Stimulated activated CD4-positive, alpha-beta T cell treated with anti-CD3 and anti-CD28 coated beads, TNF-alpha, amount 100 ng/mL, for 24 hours (primary cell): ENCODE data around the gene SLC44A1.
A peak's percentile ranks its signal among the peaks of the same experiment; 100 is the strongest.

ENCODE experiments used
- DNase-seq, 3 experiments: peaks; one replicate each; pipeline ENCODE4 v3.0.0-alpha.2; 2020; ENCODE audit warnings: low read depth in 3 of 3

SLC44A1 gene

DNA sequence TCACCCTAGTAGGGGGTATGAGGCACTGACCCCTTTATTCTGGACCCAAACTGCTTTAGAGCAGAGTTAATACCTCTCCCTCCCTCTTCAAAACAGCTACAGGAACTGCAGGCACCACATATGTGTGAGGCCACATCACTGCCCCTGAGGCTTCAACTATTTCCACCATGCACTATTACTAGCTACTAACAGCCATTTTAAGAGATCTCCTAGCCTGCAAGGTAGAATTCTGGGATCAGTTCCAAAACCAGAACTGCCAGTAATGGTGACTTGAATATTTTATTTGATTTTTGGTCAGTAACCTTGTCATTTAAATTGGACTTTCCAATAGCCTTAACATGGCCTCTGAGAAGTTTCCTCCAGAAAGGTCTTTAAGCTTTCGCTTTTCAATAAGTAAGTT, 148.1 kb downstream of the SLC44A1 start:
- DNase-seq: no peak

DNA sequence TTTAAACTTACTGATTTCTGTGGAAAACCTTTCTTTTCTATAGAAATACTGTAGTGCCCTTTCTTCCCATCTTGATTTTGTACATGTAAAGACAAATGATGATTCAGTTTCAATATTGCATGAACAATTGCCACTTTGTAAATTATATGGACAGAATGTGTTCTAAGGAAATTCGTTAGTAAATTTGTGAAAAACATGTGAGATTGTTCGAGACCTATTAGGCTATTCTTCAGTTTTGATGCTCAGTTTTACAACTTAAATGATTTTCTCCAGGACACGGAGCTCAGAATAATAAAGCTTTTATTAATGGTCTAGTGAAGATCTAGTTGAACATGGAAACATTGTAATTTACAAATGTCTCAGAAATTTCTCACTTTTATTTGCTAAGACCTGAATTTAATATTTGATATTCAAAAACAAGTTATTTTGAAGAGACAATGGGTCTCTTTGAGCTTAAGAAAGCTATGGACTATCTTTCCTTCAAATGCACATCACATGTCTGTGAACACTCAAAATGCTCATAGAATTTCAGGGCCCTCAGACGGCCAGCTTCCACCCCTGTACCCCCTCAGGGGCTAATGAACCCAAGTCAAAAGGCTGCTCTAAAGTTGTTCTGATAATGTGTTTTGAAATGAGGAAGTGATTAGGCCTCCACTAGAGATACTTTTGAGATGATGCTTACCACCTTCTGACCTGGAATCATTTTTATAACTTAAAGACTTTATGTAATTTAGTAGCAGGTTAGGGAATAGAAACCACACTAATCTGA, 149.3 kb downstream of the SLC44A1 start:
- DNase-seq: no peak

DNA sequence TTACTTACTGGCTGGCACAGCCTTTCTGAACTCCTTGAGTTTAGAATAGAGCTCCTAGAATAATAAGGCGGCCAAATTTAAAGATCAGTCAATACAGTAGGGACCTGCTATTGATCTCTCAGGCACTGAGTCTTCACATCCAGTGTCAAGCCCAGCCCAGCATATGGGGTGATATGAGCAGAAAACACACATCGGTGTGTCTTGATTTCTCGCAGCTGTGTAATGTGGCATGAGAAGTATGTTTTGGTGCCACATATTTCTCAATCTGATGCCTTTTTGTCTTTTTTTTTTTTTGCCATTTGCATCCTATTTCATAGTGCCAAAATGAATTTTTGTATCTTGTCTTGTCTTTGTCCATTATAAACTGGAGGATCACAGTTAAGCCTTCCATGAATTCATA, 152.0 kb downstream of the SLC44A1 start:
- DNase-seq: no peak

DNA sequence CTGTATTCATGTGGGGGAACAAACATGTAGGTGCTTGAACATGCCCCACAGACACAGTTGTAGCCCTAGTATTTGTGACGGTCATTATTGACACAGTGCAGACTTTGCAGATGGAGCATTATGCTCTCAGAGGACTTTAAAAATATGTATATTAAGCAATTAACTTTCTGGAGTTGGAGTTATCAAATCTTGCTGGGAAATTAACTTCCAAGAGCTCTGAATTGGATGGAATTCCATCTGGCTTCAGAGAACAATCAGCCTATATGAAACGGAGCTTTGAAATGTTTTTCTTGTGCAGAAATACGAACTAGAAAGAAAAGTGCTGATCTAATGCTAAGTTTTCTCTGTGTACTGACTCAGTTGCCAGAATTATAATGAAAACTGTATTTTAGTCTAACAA, 152.4 kb downstream of the SLC44A1 start:
- no peak for DNase-seq

- no peak for DNase-seq
These were observed 154.7 kb downstream of the SLC44A1 start for GRCh38 chr9:105399117-105399516.

DNA sequence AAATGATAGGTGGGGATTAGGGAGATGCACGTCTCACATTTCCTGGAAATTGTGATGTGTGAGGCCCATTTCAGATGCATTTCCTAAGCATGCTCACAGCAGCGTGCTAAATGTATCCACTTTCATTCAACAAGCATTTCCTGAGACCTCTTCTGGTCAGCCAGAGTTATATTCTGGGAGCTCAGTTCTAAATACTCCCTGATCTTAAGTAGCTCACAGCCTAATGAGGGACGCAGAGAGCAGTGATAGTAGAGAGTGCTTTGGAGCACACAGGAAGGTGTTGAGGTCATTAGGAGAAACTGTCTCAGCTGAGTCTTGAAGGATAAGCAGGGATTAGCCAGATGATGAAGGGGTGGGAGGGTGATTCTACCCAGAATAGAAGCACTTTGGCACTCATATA, 157.2 kb downstream of the SLC44A1 start:
- DNase-seq: no peak

- no peak for DNase-seq
These were observed 159.2 kb downstream of the SLC44A1 start for GRCh38 chr9:105403552-105404248.

GRCh38 chr9:105405514-105406131, 161.2 kb downstream of the SLC44A1 start:
- DNase-seq: peak in 2 of 3 experiments; percentile 17 to 31

- no peak for DNase-seq
These were observed 161.9 kb downstream of the SLC44A1 start for GRCh38 chr9:105406369-105406768.

GRCh38 chr9:105413525-105413924, 169.1 kb downstream of the SLC44A1 start:
- no peak for DNase-seq

DNA sequence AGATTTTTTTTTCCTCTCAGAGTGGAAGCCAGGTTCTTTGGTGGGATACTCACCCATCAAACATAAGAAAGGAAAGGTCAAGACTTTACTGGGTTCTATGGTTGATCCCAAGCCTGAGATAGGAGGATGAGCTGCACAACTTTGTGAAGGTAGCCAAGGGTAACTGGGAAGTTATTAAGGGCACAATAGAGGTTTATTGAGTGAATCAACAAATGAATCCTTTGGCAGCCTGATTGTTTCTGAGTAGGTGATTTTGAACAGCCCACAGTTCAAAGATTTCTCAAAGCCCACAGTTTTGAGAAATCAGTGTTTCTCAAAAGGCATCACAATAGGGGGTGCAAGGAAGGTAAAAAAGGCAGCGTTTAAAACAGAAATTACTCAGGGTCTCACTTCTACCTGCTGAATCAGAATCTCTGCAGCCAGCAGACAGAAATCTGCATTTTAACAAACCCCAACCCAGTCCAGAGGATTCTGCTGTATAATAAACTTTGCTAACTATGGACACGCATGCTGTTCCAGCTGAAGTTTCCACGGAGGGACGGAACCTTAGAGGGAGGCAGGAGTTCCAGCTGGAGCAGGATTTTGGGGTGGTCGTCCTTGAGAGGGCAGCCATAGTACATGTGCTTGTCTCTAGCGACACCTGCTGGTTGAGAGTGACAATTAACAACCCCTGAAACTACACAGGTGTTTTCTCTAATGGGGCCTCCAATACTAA, 170.7 kb downstream of the SLC44A1 start:
- peak; percentile 21 to 34 (median 21) for DNase-seq

DNA sequence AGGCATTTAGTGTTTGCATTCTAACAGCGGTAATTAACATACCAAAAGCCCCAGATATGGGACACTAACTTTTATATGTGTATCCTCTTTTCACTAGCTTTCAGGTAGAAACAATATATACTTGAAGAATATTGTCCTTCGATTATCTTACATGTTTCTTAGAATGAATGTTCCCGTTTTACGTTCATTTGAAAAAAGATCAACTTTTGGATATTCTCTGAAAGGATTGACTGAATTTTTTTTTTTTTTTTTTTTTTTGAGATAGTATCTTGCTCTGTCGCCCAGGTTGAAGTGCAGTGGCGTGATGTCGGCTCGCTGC, 171.2 kb downstream of the SLC44A1 start:
- DNase-seq: no peak

DNA sequence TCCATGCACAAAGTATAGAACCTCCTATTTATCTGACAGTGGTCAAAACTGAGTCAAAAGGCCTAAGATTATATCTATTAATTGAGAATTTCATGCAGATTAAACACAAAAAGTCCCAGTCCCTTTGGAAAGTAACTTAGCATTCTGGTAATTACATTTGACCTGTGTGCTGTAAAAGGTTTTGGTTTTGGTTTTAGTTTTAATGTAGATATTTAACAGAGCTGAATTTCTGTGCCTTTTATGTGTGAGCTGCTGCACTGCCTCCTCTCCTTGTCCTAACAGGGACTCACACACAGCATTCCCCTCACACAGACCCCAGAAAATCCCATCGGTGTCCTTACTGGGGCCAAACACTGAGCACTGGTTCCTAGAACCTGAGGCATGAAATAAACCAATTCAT, 172.4 kb downstream of the SLC44A1 start:
- no peak for DNase-seq

DNA sequence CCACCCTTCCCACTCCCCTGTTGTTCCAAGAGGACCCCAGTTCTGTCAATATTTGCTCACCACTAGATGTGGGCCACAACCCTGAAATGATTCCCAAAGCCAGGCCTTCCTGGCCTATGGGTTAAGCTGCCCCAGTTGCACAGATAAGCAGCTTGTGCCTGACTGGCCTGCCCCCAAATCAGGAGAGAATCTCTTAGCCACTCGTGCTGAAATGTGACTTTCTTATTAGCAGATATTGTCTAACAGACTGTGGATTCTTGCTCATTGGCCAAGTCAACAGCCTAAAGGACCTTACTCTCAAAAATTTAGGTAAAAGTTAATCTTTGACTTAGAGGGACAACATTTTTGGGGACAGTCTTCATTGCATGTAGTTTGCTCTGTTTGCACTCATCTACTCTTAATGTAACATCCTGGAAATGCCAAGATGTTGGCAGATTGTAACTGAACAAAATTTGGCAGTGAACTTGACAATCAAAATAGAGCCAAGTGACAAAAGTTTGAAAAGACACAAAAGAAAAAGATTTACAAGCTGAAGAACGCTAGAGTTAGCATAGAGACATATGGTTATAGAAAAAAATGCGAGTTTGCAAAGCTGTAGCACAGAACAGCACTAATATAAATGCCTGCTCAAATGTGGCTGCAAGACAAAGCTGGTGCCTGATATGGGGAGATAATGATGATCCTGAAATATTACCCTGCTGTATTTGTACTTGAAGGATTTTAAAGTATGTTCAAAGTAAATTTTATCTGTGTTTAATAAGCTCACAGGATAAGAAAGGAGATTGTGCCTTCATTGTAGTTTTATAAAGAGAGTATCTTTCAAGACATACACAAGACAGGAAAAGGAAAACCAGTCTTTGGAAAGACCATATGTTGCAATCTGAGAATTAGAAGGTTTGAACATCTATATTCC, 174.4 kb downstream of the SLC44A1 start:
- no peak for DNase-seq

- DNase-seq: no peak
These were observed 175.6 kb downstream of the SLC44A1 start for GRCh38 chr9:105419816-105420597.

GRCh38 chr9:105421154-105421553, 176.7 kb downstream of the SLC44A1 start:
- no peak for DNase-seq

GRCh38 chr9:105421864-105422263, 177.4 kb downstream of the SLC44A1 start:
- DNase-seq: no peak

DNA sequence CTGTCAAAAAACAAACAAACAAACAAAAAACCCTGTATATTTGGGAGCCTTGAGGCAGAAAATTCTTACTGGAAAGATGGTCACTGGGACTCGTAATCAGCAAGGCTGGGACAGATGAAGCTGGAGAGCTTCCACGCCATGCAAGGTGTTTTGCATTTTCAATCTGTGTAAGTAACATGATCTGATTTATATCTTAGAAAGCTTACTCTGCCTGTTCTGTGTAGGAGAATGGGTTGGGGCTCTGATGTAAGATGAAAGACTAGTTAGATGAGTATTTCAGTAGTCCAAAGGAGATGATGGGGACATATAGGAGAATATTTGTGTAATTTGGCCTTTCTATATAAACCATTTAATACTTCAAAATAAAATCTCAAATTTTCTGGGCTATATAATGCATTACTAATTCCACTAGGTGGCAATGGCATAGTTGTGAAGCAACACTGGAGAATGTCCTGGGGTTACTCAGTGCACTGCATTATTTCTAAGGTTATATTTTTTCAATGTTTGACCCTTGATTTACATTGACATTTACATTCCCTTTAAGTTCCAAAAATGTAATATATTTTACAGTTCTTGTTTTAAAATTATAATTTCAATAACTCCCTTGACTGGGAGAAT, 181.5 kb downstream of the SLC44A1 start:
- DNase-seq: no peak

GRCh38 chr9:105426657-105427056, 182.2 kb downstream of the SLC44A1 start:
- no peak for DNase-seq
